ENCODE data around the gene SLCO1B1. TPM values are rescaled to one million over a fixed set of nuclear protein-coding genes. Genes with fewer than 3 reads are reported as not detected.
"Not testable (repeated sequence)": the region's sequence is repeated elsewhere in the genome, so short reads cannot be mapped to it uniquely, and the experiment has no call there.

The SLCO1B1 gene
- total and polyA plus RNA-seq, 11 donors, result 0.33 TPM; not detected in 10

- no peak for ATAC-seq
- H3K36me3 ChIP-seq, result no peaks in the 10 kb centered on the region
- no peak for DNase-seq
- H3K27ac ChIP-seq, result no peak overlapping the region
- intact Hi-C loops (cut with DNase I), result no loop called here
- H3K27me3 ChIP-seq, result no peaks in the 10 kb centered on the region
- H3K4me3 ChIP-seq, result no peak overlapping the region
- no peaks in the 10 kb centered on the region for H3K4me1 ChIP-seq
- H3K9me3 ChIP-seq, result peaks cover 0 to 26% (median 0%) of the 10 kb centered on the region in 12 donors
- TF ChIP-seq POLR2A (IDR thresholded peaks at IDR 0.05) (no peak), CTCF (IDR thresholded peaks at IDR 0.05) (no peak)
These were observed 13.3 kb downstream of the SLCO1B1 start for GRCh38 chr12:21144309-21144708.

DNA sequence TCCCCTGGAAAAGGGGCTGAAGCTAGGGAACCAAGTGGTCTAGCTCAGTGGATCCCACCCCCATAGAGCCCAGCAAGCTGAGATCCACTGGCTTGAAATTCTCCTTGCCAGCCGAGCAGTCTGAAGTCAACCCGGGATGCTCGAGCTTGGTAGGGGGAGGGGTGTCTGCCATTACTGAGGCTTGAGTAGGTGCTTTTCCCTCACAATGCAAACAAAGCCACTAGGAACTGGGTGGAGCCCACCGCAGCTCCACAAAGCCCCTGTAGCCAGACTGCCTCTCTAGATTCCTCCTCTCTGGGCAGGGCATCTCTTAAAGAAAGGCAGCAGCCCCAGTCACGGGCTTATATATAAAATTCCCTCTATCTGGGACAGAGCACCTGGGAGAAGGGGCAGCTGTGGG is 18.9 kb downstream of the SLCO1B1 start:
- H3K9me3 ChIP-seq, result peaks cover 0 to 18% (median 0%) of the 10 kb centered on the region in 12 donors
- H3K36me3 ChIP-seq; H3K4me3 ChIP-seq; H3K27ac ChIP-seq; ATAC-seq; H3K4me1 ChIP-seq; H3K27me3 ChIP-seq; intact Hi-C loops (cut with DNase I); DNase-seq: not testable (repeated sequence)
- 64 to 71% (median 68%) methylated on average over 2 to 5 of the region's 5 CpGs for WGBS, 4 donors

GRCh38 chr12:21151184-21151583 is 20.2 kb downstream of the SLCO1B1 start:
- WGBS, 4 donors, result 82 to 89% (median 88%) methylated on average over 3 of the region's 3 CpGs
- TF ChIP-seq CTCF (IDR thresholded peaks at IDR 0.05), result no peak
- no peak for TF ChIP-seq POLR2A (IDR thresholded peaks at IDR 0.05)
- intact Hi-C loops (cut with DNase I), result loop anchor here in 1 of 10 donors (1.0 kb wide), 1 partner anchor 22 kb away; no protein-coding TSS in a partner anchor
- Histone ChIP-seq H3K27me3 (no peaks in the 10 kb centered on the region), H3K9me3 (peaks cover 0 to 11% (median 0%) of the 10 kb centered on the region in 12 donors), H3K27ac (no peak overlapping the region), H3K4me1 (no peaks in the 10 kb centered on the region), H3K4me3 (no peak overlapping the region), H3K36me3 (no peaks in the 10 kb centered on the region)
- ATAC-seq (no peak), DNase-seq (no peak)

DNA sequence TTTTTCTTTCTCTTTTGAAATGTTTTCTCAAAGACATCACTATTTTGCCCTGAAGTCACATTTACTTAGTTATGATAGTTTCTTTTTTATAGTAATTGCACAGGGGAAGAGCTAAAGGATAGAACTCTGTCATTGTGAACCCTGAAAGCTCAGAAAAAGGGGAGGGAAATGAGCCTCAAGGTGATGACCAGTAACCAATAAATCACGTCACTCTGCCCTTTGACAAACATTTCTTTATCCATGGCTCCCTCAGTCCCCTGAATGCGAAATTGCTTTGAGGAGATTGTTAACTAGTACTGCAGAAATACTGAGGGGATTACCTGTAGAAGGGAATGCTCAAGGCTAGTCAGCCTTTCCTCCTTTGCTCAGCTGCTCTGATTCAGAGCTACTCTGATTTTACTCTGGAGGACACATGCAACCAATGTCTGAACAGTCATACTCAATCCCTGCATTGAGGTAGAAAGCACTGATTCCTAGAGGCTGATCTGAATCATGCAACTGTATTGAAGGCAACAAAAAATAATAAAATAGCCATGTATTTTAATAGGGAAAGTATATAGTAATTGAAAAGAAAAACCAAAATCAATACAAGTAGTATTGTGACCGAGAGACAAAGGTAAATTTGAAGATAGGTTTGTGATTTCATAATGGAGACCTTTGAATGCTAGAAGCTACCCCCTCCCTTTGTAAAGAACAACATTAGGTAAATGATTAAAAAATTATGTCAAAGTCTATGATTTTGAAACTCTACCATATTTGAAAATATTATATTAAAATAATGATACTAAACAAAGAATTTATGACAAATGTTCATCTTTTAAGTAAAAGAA is 24.7 kb downstream of the SLCO1B1 start:
- peaks cover 0 to 10% (median 0%) of the 10 kb centered on the region in 12 donors for H3K9me3 ChIP-seq
- 64 to 74% (median 67%) methylated on average over 3 of the region's 3 CpGs for WGBS, 4 donors
- no peaks in the 10 kb centered on the region for H3K4me1 ChIP-seq
- ATAC-seq (no peak), DNase-seq (no peak)
- TF ChIP-seq POLR2A (IDR thresholded peaks at IDR 0.05), result no peak
- no peaks in the 10 kb centered on the region for H3K27me3 ChIP-seq
- intact Hi-C loops (cut with DNase I), result no loop called here
- H3K4me3 ChIP-seq, result no peak overlapping the region
- no peaks in the 10 kb centered on the region for H3K36me3 ChIP-seq
- no peak overlapping the region for H3K27ac ChIP-seq

- no peak for ATAC-seq
- intact Hi-C loops (cut with DNase I), result no loop called here
- WGBS, 4 donors, result 69 to 74% (median 73%) methylated on average over 4 of the region's 4 CpGs
These were observed 34.1 kb downstream of the SLCO1B1 start for GRCh38 chr12:21165048-21165447.

More at GRCh38 chr12:21165048-21165447, 34.1 kb downstream of the SLCO1B1 start:
- H3K4me3 ChIP-seq, result no peak overlapping the region
- TF ChIP-seq POLR2A (IDR thresholded peaks at IDR 0.05) (no peak), CTCF (IDR thresholded peaks at IDR 0.05) (no peak)
- H3K36me3 ChIP-seq, result no peaks in the 10 kb centered on the region
- H3K4me1 ChIP-seq, result no peaks in the 10 kb centered on the region
- no peaks in the 10 kb centered on the region for H3K27me3 ChIP-seq
- no peak for DNase-seq
- H3K9me3 ChIP-seq, result peaks cover 0 to 24% (median 0%) of the 10 kb centered on the region in 12 donors
- H3K27ac ChIP-seq, result no peak overlapping the region

All from heart left ventricle (tissue), 16 donors.